ENCODE measurements around the gene YES1. TPM values are rescaled to one million over a fixed set of nuclear protein-coding genes. Genes with fewer than 3 reads are reported as not detected.
A peak's percentile ranks its signal among the peaks of the same experiment; 100 is the strongest.

Gene YES1
- total and polyA plus RNA-seq, 2 of the 13 experiments (the other 11 are each of a cell fraction or from before 2014, with no cell fraction given) = 17.2 to 70.8 TPM

GRCh38 chr18:682833-683232 lies 129.2 kb downstream of the YES1 start (continued):
- TF ChIP-seq KIAA2018 (CRISPR knock-in tag; IDR thresholded peaks at IDR 0.05; ENCODE audit: borderline replicate concordance) (no peak), TCF7 (IDR thresholded peaks at IDR 0.05; ENCODE audit: low read depth) (no peak; the same call in 1 of the 2 replicates), AHDC1 (CRISPR knock-in tag; IDR thresholded peaks at IDR 0.05; ENCODE audit: borderline replicate concordance) (no peak; the same call in 1 of the 2 replicates), ZBTB25 (CRISPR knock-in tag; IDR thresholded peaks at IDR 0.05) (no peak), PAF1 (CRISPR knock-in tag; IDR thresholded peaks at IDR 0.05) (no peak), FOXA1 (IDR thresholded peaks at IDR 0.05) (peak; percentile 30; the same call in 1 of the 2 replicates), FOXA1 (CRISPR knock-in tag; IDR thresholded peaks at IDR 0.05) (peak; percentile 62), SOX13 (IDR thresholded peaks at IDR 0.05) (no peak), SOX13 (CRISPR knock-in tag; conservative IDR thresholded peaks at IDR 0.05 in 1 of 2, IDR thresholded peaks at IDR 0.05 in 1 of 2) (peak in 1 of 2 experiments; percentile 33; a peak in 1 of 4 replicates), ZNF432 (CRISPR knock-in tag; IDR thresholded peaks at IDR 0.05; ENCODE audit: borderline replicate concordance) (no peak), ARID5B (CRISPR knock-in tag; IDR thresholded peaks at IDR 0.05) (peak; percentile 53; the same call in 1 of the 2 replicates)

Data from HepG2 (cell line).